DMS79 treated with DMSO at 0.1 percent for 48 hours (cell line): ENCODE results near the gene TBCE.
"Not testable (repeated sequence)": the region's sequence is repeated elsewhere in the genome, so short reads cannot be mapped to it uniquely, and the experiment has no call there.

ENCODE experiments used
- DNase-seq: peaks from one replicate; lab custom pipeline; 2025; lab: John Stamatoyannopoulos, UW

Gene TBCE

DNA sequence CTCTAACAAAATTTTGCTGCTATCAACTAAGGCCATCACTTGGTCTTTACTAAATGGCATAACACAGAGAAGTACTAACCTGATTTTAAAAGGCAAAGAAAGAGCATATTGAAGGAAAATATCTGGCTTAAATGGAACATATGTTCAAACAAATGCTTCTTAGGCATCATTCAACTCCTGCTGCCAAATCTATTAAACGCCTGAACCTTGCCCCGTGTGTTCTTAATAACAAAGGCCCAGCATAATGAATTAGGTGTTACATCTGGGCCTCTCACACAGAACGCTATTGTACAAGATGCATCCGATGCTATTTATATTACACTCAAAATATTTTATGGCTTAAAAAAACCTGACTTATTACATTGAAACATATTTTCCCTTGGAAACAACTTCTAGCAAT is 88.6 kb downstream of the TBCE start:
- DNase-seq = no peak

DNA sequence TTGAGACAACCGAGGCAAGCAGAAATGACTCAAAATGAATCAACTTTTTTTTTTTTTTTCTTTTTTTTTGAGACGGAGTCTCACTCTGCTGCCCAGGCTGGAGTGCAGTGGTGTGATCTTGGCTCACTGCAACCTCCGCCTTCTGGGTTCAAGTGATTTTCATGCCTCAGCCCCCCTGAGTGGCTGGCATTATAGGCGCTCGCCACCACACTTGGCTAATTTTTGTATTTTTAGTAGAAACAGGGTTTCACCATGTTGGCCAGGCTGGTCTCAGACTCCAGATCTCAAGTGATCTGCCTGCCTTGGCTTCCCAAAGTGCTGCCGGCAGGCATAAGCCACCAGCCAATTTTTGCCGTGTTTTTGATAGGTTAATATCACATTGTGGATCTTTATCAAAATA is 90.6 kb downstream of the TBCE start:
- DNase-seq = not testable (repeated sequence)

DNA sequence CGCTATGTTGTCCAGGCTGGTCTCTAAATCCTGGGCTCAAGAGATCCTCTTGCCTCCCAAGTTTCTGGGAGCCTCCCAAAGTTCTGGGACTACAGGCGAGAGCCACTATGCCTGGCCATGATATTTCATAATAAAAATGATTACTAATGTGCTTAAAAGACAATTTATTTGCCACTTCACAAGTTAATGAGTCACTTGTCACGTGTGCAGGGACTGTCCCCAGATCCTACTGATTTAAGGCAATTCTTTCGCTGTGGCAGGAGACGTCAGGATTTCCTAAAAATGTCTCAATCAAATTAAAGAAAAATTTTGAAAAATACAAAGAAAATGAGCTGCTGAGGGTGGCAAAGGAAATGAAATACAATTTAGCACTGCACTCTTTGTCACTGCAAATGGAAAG is 93.5 kb downstream of the TBCE start:
- no peak for DNase-seq

DNA sequence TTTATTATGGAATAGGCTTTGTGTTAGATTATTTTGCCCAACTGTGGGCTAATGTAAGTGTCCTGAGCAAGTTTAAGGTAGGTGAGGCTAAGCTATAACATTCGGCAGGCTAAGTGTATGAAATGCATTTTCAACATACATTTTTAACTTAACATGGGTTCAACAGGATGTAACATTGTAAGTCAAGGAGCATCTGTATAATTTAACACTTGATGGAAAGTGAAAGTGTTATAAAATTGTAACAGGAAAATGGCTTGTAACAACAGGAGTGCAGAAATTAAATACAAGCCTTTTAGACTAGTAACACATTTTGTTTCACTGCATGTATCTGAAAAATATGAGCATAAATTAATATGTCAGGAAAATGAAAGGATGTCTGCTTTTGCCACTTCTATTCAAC is 94.7 kb downstream of the TBCE start:
- DNase-seq = no peak

DNA sequence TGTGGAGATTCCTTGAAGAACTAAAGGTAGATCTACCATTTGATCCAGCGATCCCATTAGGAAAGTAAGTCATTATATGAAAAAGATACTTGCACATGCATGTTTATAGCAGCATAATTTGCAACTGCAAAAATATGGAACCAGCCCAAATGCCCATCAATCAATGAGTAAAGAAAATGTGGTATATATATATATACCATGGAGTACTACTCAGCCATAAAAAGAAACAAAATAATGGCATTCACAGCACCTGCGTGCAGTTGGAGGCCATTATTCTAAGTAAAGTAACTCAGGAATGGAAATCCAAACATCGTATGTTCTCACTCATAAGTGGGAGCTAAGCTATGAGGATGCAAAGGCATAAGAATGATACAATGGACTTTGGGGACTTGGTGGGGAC is 95.6 kb downstream of the TBCE start:
- DNase-seq = not testable (repeated sequence)

DNA sequence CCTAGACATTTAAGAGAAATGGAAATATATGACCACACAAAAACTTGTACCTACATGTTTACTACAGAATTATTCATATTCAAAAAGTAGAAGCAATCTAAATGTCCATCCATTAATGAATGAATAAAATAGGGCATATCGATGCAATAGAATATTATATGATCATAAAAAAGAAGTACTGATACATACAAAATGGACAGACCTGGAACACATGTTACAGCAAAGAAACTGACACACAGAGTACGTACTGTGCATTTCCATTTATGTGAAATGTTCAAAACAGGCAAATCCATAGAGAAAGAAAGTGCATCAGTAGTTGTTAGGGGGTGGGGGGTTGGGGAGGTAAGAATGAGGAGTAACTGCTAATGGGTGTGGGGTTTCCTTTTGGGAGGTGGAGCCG is 97.8 kb downstream of the TBCE start:
- DNase-seq = no peak

DNA sequence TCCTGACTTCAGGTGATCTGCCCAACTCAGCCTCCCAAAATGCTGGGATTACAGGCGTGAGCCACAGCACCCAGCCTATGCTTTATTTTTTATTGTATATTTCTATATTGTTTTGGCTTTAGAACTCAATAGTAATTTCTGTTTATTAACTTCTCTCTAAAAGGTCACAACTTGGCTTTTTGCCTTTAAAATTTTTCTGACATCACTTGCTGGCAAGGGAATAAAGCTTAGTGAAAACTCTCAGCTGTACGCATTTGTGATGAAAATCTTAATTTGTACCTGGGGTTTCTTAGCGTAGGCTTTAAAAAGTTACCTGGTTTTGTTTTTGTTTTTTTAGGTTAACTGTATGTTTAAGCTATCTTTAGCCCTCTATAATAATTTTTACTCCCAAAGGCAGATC is 100.8 kb downstream of the TBCE start:
- DNase-seq = no peak

DNA sequence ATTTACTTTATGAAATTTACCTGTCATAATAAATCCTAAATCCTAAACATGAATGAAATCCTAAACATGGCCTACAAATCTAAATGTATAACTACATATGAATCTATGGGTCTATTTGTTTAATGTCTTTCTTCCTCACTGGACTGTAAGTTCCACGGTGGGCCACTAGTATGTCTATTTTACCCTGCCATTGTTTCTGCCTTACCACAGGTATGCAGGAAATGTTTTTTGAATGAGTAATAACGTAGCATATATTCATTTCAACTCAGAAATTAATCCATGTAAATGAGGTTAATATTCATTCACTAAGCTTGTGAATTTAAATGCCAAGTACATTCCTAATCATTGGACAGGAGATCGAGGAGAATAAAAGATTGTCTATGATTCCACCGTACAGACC is 101.7 kb downstream of the TBCE start:
- no peak for DNase-seq

DNA sequence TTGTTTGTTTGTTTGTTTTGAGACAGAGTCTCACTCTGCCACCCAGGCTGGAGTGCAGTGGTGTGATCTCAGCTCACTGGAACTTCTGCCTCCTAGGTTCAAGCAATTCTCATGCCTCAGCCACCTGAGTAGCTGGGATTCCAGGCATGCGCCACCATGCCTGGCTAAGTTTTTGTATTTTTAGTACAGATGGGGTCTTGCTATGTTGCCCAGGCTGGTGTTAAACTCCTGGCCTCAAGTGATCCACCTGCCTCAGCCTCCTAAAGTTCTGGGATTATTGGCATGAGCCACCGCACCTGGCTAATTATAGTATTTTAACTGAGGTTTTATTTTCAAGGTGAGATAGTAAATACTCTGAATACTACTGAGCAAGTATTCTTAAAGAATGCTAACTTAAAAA is 102.7 kb downstream of the TBCE start:
- DNase-seq = not testable (repeated sequence)

DNA sequence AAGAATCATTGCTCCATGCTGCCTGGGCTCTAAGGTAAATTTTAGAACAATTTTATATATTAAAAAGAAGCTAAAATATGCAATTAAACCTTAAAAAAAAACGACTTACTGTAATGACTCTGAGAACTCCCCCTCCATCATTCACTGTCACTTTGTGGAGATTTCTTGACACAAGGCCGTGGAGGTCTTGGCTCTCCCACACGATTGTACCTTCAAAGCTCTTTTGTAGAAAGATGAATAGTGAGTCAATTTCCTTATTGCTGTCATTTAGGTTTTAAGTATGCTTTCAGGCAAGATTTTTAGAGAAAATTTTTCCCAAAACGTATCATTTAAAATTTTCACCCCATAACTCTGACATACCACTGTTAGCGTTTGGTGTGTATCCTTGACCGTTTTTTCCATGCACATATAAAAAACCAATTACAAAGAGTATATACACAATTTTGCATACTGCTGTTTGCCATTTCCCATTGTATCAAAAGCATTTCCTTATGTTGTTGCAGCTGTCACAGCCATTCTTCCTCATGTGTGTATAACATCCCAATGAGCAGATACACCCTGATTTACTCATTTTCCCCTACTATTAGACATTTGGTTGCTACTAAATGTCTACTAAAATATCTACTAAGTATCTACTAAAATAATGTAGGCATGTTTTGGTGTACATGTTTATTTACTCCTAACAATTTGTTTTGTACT is 103.7 kb downstream of the TBCE start:
- DNase-seq = no peak

DNA sequence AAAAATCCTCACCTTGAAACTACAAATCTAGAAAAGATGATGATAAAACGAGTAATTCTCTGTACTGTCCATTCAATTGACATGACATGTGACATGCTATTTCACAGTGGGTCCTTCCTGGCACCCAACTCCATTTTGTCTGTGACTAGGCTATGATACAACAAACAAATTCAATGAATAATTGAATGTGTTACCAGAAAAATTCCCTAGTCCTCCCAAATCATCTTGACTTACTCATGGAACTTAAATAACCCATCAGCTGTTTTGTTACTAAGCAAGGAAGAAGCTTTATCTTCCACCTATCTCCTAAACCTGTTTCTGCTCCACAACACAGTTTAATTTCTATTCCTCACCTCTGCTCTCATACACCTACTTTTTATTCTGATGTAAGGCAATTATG is 106.6 kb downstream of the TBCE start:
- no peak for DNase-seq

DNA sequence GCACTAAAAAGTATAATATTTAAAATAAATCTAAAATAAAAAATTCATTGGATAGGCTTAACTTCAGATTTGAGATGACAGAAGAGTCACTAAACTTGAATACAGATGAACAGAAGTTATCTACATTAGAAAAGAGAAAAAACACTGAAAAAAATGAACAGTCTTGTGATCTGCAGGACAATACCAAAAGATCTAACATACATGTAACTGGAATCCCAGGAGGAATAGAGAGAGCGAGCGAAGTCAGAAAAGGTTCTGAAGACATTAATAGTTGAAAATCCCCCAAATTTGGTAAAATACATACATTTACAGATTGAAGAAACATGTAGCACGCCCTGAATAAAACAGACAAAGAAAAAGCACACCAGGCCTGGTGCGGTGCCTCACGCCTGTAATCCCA is 115.9 kb downstream of the TBCE start:
- DNase-seq = no peak

DNA sequence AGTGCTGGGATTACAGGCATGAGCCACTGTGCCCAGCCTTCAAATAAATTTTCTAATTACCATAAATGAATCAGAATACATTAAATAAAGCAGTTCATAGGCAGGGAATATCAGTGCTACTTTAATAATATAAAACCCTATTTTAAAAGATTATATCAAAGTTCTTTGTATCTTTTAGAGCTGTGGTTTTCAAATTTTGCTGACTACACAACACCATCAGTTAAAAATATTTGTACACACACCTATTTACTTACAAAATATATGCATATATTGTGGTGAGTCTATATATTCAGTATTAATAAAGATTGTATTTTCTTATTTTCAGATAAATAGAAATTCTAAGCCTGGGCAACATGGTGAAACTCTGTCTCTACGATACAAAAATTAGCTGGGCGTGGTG is 118.3 kb downstream of the TBCE start:
- no peak for DNase-seq

DNA sequence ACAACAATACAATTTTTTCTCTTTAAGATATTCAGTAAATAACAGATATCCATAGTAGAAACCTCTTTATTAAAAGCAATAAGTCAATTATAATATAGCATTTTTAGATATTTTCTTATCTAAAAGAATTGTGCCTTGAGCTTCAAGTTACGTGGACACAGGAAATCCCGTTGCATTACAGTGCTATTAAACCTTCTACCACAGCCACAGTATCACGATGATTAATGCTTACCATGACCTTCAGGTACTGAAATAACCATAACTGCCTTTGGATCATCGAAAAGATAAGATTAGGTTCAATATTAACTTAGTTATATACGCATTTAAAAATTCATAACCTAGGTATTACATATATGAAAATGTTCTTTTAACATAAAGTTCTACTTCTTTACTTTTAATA is 119.1 kb downstream of the TBCE start:
- DNase-seq = no peak

DNA sequence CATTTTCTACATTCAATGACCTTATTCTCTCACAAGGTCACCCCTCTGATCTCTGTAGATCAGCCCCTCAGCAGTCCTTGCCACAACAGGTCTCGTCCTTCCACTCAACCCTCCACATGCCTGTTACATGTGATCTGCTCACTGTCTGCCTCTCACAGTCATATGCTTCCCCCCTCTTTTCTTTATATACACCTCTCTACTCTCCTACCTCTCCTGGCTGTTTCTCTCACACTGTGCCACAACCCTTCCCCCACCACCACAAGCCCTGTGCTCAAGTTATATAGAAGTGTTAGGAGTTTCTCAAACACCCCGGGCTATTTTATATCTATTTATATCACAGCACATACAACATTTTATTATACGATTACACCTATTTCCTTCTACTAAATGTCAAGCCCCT is 124.4 kb downstream of the TBCE start:
- no peak for DNase-seq

DNA sequence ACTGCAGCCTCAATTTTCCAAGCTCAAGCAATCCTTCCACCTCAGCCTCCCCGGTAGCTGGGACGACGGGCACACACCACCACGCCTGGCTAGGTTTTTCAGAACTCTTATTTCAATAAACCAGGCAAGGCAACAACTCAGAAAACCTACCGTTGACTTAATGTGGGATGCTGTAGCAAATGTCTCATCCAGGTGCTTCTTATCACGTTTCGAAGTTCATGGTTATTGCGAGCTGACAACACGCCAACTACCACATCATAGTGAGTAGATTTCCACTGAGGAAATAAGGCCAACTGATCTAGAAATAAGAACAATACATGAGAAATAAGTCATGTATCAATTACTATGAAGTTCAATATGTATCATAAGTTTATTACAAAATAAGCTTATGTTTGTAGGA is 127.3 kb downstream of the TBCE start:
- DNase-seq = no peak

DNA sequence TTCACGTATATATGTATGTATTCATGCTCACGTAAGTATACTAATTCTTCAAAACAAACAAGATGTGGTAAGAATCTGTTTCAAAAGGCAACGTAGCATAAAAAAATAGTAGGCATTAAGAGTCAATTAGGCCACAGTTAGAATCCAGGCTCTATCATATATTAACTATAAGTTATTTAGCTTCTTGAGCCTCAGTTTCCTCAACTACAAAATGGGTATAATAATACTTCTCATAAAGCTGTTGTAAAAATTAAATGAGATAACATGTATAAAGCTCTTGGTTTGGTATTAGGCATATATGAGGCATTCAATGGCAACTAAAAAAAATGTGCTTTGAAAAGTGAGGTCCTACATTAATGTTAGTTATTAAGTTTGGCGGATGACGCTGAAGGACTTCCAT is 127.8 kb downstream of the TBCE start:
- no peak for DNase-seq

DNA sequence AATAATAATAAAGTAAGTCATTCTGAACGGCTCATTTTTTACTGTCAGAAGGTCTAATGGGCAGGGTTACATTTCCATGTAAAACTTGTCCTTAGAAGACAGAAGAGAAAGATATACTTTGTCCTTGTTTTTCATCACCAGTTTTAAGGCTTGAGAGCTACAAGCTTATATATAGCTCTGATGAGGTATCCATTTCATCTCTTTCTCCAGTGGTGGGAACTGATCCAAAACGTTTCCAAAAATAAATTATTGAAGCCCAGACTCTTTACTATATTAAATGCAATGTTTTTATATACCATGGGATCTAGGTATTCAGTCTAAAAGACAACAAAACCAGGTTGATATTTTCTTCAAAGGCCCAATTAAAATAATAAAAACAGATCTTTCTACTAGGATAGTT is 128.3 kb downstream of the TBCE start:
- no peak for DNase-seq

DNA sequence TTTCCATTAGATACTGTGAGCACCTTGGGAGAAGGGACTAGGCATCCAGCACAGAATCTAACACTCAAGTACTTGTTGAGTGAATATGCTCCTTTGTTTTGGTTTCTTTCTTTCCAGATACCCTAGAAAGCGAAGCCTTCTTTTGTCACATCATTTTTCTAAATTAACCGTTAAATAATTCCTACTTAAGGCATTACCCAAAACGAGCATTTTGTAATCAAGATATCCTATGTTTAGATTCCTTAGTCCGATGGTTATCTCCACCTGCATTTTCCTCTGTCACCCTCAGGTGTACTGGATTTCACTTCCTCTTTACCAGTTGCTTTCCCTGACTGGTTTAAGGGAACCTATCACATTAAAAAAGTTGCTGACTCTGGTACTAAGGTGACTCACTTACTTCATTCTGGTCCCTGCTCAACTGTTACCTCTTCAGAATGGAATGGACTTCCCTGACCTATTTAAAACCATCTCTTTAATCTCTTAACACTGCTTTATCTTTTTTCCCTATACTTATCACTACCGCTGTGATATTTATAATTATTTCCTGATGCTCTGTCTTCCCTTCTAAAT is 133.8 kb downstream of the TBCE start:
- no peak for DNase-seq
